Stimulated activated CD8-positive, alpha-beta memory T cell treated with anti-CD3 and anti-CD28 coated beads, Interleukin-12 subunit alpha, Interleukin-12 subunit beta, amount 100 ng/mL, for 4 hours (primary cell): ENCODE data around the gene R3HDM4.
"Not testable (repeated sequence)": the region's sequence is repeated elsewhere in the genome, so short reads cannot be mapped to it uniquely, and the experiment has no call there.

Source experiments
- DNase-seq: peaks from one replicate; pipeline ENCODE4 v3.0.0-alpha.2; 2020; ENCODE audit warnings: low read depth

Gene R3HDM4

DNA sequence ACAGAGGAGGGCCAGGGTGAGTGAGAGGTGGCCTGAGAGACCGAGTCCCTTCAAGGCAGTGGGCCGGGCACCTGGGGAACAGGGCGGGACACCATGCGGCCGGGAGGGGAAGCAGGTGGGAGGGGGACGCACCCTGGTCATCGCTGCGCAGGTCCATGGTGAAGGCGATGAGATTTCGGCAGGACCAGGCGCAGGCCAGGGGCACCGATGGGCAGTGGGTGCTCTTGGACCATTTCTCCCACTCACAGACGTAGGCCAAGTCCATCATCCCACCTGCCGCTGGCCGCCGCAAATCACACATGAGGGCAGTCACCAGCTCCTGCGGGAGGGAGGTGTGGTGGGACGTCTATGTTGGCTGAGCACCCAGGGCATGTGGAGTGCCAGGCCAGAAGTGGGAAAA, 22.2 kb downstream of the R3HDM4 start:
- no peak for DNase-seq

DNA sequence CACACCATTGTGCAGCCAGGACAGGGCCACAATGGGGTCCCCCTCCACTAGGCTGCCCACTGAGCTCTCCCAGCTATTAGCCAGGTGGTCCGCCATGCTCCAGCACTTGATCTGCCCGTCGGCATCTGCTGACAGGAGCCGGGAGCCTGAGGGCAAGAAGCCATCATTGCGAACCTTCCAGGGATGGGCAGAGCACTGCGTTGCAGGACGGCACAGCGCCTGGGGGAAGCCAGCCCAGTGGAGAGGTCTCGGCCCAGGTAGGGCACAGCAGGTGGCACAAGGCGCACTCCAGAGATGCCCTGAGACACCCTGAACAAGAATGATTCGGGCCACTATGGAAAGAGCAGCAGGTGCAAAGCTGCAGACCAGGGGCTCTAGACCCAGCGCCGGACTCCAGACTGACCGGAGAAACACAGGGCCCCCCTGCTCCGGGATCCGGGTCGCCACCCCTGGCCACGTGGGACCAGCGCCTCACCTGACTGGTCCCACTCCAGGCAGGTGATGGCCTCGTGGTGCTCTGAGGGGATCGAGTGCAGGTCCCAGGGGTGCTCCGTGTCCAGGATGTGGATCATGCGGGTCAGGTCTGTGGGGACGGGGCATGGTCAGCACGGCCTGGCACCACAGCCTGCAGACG, 23.2 kb downstream of the R3HDM4 start:
- DNase-seq, result no peak

DNA sequence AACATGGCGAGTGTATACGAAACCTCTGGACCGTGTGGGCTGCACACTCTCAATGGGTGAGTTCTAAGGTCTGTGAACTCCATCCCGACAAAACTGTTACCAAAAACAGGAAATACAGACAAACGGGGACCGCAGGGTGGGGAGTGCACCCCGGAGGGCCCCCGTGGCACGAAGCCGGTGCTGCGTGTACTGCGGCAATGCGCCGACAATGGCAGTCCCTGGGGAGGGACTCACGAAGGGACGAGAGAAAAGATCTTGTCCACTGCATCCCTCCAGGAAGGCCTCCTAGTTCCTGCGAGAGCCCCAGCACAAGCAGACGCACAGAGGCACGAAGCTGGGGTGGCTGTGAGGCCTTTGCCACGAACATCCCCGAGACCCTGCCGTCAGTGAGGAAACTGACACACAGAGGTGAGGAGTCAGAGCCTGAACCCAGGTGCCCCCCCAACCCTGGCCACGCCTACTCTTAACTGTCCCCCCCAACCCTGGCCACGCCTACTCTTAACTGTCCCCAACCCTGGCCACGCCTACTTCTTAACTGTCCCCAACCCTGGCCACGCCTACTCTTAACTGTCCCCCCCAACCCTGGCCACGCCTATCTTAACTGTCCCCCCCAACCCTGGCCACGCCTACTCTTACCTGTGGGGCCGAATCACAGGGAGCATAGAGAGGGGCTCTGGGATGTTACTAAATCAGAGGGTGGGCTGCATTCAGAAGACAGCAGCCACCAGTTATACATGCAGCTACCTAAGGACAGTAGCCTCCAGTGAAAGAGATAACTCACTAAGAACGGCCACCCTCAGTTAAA, 24.2 kb downstream of the R3HDM4 start:
- DNase-seq, result no peak

DNA sequence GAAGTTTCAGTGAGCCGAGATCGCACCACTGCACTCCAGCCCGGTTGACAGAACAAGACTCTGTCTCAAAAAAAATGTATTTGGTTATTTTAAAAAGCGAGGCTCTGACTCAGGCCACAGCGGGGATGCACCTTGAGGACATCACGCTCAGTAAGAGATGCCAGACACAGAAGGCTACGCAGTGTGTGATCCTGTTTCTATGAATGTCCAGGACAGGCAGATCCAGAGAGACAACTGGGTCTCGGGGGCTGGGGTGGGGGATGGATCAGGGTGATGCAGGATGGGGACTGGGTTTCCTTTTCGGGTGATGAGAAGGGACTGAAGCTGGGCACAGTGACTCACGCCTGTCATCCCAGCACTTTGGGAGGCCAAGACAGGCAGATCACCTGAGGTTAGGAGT, 25.4 kb downstream of the R3HDM4 start:
- no peak for DNase-seq

DNA sequence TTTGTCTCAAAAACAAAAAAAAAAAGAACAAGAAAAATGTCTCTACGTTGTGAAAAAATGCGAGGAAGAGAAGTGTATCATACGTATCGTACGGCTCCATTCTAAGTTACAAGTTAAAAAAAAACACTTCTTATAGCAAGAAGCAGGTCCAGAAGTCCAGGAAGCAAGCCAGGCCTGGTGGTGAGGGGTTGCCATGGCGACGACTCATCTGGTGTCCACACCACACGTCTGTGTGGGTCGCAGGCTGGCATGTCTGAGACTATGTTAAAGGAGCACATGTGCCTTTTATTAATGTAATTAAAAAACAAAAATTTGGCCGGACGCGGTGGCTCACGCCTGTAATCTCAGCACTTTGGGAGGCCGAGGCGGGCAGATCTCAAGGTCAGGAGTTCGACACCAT, 25.9 kb downstream of the R3HDM4 start:
- DNase-seq, result no peak

DNA sequence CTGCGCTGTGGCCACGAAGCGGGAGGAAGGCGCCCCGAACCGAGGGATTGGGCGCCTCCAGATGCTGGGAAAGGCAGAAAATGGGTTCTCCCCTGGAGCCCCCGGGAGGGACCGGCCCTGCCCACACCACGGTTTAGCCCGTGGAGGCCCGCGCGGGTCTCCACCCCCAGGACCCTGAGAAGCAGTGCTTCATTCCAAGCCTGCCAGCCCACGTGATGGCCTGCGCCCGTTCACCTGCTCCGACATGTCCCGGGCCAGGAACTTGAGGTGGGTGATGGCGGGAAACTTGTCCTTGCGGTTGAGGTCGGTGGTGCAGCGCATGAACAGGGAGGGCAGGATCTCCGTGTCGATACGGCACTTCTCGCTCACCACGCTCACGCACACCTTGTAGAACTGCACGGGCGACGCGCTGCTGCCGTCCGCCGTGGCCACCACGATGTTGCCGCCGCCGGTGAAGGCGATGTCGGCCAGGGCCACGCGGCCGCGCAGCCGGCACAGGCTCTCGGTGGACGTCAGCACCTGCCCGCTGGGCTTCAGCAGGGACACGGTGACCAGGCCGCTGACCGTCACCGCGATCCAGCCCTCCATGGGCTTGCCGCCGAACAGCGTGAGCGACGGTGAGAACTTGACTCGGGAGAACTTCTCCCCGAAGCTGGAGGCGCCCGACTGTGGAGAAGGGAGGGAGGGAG, 27.3 kb downstream of the R3HDM4 start:
- DNase-seq, result no peak

DNA sequence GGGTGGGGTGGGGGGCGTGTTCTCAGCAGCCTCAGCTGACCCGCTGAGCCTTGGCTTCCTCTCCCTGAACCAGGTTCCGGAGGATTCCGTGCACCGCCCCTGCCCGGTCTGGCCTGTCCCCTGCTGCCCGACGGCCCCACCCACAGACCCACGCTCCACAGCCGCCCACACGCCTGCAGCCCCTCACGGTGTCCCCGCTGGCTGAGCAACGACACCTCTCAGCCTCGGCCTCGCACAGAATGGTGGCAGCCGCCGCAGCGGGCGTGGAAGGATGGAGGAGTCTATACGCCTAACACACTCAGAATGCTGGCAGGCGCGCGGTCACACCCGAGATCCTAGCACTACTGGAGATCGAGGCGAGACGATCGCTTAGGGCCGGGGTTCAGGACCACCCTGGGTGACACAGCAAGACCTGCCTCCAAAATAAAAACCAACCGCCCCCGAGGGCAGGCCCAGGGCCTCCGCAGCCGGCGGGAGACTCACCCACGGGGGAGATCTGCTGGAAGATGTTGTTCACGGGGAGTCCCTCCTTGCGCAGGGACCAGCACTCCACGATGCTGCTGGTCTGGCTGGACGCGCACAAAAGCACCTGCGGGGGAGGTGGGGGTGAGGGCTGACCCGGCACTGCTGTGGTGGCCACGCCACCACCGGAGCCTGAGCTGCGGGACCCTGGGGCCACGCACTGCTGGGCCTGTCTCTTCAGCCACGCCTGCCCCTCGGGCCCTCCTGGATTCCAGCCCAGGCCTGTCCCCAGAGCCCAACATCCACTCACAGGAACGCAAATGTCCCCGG, 28.4 kb downstream of the R3HDM4 start:
- no peak for DNase-seq

DNA sequence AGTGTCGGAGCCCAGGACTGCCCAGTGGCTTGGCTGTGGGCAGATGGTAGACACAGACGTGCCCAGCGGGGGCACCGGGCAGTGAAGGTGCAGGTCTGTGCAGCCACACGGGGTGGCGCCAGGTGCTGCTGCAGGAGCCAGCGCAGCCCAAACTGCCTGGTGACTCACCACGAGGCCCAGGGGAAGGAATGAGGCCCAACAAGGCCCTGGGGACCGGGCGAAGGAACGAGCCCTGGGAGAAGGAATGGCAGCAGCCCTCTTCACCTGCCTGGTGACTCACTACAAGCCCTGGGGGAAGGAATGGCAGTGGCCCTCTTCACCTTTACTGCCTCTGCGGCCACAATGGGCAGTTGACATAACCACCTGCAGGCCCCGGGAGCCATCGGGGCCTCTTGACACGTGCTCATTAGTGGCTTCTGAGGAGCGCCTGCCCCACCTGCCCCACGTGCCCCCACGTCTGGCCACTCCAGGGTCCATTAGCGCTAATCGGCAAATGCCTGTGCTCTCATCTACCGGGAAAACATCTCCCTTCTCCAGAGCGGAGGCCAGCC, 29.3 kb downstream of the R3HDM4 start:
- DNase-seq, result no peak

DNA sequence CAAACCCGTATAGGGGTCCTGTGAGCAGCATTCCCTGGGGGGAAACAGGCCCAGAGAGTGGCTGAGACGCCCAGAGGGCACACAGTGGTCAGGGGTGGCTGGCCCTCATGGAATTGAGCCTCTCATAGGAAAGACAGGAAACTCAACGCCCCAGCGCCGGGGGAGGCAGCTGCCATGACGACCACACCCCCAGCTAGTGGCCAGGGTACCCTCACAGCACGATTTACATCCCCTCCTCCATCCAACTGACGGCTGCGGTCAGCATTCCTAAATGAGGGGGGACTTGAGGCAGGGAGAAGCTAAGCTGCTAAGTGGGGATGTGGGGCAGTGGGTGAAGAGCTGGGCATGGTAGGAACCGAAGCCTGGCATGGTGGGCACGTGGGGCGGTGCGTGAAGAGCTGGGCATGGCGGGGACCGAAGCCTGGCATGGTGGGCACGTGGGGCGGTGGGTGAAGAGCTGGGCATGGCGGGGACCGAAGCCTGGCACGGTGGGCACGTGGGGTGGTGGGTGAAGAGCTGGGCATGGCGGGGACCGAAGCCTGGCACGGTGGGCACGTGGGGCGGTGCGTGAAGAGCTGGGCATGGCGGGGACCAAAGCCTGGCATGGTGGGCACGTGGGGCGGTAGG, 30.0 kb downstream of the R3HDM4 start:
- no peak for DNase-seq

DNA sequence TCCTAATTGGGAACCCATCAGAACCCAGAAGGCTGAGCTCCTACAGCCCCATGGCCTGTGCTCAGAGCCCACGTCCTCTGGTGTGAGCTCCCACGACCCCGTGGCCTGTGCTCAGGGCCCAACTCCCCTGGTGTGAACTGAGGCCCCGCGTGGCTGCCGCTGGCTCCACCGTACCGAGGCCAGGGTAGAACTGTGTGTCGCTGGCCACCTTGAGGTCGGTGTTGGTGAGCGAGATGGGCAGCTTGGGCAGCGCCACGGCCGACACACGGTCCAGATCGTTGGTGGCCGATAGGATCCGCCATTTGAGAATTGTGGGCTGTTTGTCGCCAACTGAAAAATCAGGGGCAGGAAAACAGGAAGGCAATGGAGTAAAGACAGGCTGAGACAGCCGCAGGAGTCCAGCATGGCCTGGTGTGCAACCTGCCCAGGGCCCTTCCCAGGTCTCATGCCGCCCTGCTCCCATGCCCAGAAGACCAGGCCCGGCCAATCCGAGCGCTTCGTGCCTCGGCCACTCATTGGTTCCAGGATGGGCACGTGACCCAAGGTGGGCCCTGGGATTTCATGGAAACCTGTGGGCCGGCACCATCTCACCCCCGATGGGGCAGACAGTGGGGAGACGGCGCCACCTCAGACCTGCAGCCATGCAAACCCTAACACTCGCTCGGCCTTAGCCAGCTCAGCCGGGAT, 31.5 kb downstream of the R3HDM4 start:
- no peak for DNase-seq

DNA sequence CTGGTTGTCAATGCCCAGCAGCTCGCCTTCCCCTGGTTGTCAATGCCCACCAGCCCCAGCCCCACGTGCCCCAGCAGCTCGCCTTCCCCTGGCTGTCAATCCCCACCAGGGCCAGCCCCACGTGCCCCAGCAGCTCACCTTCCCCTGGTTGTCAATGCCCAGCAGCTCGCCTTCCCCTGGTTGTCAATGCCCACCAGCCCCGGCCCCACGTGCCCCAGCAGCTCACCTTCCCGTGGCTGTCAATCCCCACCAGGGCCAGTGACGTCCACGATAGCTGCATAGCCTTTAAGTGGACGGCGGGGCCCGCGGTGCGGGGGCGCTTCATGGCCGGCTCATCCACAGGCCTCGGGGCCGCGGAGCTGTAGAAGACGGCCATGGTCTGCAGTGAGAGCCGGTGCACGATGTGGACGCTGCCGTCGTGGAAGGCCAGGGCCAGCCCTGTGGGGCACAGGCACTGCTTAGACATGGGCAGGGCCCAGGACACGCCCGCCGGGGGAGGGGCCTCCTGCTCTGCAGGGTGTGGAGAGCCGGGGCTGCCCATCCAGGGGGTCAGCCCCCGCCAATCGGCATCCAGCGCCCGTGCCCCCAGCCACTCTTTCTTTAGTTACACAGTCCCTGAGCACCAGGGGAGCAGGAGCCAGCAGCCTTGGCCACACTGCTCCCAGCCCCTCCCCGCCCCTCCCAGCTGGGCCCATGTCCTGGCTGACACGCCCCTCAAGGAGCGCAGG, 33.1 kb downstream of the R3HDM4 start:
- DNase-seq, result no peak

DNA sequence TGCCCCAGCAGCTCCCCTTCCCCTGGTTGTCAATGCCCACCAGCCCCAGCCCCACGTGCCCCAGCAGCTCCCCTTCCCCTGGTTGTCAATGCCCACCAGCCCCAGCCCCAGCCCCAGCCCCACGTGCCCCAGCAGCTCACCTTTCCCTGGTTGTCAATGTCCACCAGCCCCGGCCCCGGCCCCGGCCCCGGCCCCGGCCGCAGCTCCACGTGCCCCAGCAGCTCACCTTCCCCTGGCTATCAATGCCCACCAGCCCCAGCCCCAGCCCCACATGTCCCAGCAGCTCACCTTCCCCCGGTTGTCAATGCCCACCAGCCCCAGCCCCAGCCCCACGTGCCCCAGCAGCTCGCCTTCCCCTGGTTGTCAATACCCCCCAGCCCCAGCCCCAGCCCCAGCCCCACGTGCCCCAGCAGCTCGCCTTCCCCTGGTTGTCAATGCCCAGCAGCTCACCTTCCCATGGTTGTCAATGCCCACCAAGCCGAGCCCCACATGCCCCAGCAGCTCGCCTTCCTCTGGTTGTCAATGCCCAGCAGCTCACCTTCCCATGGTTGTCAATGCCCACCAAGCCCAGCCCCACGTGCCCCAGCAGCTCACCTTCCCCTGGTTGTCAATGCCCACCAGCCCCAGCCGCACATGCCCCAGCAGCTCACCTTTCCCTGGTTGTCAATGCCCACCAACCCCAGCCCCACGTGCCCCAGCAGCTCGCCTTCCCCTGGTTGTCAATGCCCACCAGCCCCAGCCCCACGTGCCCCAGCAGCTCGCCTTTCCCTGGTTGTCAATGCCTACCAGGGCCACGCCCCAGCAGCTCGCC, 34.1 kb downstream of the R3HDM4 start:
- not testable (repeated sequence) for DNase-seq

DNA sequence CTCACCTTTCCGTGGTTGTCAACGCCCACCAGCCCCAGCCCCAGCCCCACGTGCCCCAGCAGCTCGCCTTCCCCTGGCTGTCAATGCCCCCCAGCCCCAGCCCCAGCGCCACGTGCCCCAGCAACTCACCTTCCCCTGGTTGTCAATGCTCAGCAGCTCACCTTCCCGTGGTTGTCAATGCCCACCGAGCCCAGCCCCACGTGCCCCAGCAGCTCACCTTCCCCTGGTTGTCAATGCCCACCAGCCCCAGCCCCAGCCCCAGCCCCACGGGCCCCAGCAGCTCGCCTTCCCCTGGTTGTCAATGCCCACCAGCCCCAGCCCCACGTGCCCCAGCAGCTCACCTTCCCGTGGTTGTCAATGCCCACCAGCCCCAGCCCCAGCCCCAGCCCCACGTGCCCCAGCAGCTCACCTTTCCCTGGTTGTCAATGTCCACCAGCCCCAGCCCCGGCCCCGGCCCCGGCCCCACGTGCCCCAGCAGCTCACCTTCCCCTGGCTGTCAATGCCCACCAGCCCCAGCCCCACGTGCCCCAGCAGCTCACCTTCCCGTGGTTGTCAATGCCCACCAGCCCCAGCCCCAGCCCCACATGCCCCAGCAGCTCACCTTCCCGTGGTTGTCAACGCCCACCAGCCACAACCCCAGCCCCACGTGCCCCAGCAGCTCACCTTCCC, 34.9 kb downstream of the R3HDM4 start:
- DNase-seq, result not testable (repeated sequence)

DNA sequence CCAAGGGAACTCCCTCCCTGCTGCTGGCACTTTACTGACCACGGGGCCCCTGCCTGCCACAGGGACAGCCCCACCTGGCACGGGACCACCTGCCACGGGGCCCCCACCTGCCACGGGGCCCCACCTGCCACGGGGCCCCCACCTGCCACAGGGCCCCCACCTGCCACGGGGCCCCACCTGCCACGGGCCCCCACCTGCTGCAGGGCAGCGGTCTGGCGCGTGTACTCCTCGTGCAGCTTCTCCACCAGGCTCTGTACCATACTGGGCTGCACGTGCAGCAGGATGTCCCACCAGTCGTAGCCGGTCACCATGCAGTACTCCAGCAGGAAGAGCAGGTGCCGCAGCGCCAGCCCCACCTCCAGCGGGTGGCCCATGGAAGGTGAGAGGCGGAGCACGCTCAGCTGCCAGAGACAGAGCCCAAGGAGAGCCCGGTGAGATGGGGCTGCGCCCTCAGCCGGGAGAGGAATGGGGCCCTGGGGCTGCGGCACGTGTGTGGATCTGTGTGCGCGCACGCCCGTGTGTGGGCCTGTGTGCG, 36.2 kb downstream of the R3HDM4 start:
- no peak for DNase-seq

DNA sequence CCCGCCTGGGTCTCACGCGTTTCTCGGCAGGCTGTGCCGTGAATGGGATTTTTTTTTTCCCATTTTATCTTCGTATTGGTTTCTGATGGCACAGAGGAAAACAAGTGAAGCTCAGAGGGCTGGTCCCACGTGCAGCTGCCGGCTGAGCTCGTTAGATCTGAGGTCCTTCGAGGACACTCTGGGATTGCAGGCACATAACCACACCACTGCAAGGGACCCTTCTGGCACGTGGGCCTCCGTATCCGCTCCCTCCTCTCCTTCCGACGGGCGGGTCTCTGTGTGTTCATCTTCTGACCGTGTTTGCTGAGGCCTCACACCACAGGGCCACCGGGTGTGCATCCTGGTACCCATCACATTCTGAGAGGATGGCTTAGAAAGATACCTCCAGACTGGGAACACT, 36.9 kb downstream of the R3HDM4 start:
- no peak for DNase-seq

DNA sequence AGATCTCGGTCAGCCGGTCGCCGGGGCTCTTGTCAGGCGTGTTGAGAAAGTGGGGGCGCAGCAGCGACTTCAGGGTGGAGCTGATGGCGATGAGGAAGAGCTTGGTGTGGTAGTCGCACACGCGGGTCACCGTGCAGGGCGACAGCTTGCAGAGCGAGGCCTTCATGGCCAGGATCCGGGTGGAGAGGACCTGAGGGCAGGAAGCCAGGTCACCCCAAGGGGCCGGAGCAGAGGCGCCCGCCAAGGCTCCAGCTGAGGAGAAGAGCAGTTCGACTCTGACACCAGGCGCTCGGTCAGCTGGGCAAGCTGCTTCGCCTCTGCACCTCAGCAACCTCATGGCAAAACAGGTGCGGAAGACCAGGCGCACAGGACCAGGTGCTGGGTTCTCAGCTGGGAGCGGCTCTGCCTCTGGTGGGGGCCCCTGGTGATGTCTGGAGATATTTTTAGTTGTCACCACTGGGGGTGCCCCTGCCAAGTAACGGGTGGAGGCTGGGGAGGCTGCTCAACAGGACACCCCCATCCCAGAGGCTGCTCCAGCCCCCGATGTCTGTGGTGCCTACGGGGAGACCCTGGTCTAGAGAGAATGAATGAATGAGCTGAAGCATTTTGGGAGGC, 37.6 kb downstream of the R3HDM4 start:
- DNase-seq, result no peak

DNA sequence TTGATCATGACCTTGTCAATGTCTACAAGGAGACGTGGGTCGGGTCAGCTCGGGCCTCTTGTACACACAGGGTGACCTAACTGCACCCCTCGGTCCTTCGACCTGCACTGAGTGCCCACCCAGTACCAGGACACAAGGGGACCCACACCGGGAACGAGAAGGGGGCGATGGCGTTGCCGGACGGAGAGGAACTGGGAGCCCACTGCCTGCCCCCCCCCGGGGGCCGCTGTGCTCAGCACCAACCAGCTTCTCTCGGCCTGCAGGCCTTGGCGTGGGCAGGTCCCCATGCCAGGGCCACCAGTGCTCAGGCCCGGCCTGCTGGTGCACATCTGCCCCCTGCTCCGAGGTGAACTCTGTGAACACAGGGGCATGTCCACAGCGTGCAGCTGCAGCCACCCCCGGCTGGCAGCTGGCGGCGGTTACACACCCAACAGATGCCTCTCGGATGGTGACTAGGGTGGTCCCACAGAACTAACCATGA, 39.4 kb downstream of the R3HDM4 start:
- no peak for DNase-seq

DNA sequence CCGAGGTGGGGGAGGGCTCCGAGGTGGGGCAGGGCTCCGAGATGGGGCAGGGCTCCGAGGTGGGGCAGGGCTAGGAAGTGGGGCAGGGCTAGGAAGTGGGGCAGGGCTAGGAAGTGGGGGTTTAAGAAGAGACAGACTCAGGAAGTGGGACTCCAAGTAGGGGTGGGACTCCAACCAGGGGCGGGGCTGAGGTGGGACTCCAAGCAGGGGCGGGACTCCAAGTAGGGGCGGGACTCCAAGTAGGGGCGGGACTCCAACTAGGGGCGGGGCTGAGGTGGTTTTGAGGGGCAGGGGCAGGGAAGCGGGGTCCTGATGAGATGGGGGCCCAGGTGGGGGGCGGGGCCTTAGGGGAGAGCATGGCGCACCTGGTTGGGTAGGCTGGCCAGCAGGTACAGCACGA, 39.9 kb downstream of the R3HDM4 start:
- DNase-seq, result peak; percentile 41
